ENCODE data around the gene PDZRN3.

The PDZRN3 gene

DNA sequence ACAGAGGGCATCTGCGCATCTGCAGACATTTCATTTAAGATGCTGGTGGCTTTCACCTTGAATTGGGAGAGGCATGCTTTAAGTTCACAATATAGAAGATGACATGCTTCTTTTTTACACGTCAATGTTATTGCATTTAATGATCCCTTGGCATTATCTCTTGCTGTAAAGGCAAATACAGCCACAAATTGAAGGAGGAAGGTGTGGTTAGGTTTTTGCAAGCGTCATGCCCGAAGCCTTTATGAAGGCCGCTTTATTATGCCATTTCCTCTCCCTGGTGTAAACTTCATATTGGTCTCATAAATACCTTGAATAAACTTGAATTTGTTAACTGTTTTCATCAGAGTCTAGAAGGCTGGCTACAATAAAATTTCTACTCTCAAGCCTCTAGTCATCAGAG, 212.7 kb downstream of the PDZRN3 start:
- Histone ChIP-seq H3K4me3 (replicated peaks; ENCODE audit: insufficient read depth, low read length) (no peak overlapping the region), H3K27ac (replicated peaks) (no peak overlapping the region), H3K27me3 (ENCODE audit: insufficient read depth, poor library complexity, severe bottlenecking) (peaks cover 2% of the 10 kb centered on the region)
- TF ChIP-seq GABPA (IDR thresholded peaks at IDR 0.05; ENCODE audit: low read depth) (no peak), SPI1 (IDR thresholded peaks at IDR 0.05; ENCODE audit: borderline replicate concordance, low read depth) (no peak), POLR2AphosphoS5 (IDR thresholded peaks at IDR 0.05; ENCODE audit: low read depth) (no peak)
- TF ChIP-seq, protein P1, sequence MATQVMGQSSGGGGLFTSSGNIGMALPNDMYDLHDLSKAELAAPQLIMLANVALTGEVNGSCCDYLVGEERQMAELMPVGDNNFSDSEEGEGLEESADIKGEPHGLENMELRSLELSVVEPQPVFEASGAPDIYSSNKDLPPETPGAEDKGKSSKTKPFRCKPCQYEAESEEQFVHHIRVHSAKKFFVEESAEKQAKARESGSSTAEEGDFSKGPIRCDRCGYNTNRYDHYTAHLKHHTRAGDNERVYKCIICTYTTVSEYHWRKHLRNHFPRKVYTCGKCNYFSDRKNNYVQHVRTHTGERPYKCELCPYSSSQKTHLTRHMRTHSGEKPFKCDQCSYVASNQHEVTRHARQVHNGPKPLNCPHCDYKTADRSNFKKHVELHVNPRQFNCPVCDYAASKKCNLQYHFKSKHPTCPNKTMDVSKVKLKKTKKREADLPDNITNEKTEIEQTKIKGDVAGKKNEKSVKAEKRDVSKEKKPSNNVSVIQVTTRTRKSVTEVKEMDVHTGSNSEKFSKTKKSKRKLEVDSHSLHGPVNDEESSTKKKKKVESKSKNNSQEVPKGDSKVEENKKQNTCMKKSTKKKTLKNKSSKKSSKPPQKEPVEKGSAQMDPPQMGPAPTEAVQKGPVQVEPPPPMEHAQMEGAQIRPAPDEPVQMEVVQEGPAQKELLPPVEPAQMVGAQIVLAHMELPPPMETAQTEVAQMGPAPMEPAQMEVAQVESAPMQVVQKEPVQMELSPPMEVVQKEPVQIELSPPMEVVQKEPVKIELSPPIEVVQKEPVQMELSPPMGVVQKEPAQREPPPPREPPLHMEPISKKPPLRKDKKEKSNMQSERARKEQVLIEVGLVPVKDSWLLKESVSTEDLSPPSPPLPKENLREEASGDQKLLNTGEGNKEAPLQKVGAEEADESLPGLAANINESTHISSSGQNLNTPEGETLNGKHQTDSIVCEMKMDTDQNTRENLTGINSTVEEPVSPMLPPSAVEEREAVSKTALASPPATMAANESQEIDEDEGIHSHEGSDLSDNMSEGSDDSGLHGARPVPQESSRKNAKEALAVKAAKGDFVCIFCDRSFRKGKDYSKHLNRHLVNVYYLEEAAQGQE (IDR thresholded peaks at IDR 0.05; ENCODE audit: insufficient replicate concordance, low read depth) = no peak
- TF ChIP-seq, protein P2, sequence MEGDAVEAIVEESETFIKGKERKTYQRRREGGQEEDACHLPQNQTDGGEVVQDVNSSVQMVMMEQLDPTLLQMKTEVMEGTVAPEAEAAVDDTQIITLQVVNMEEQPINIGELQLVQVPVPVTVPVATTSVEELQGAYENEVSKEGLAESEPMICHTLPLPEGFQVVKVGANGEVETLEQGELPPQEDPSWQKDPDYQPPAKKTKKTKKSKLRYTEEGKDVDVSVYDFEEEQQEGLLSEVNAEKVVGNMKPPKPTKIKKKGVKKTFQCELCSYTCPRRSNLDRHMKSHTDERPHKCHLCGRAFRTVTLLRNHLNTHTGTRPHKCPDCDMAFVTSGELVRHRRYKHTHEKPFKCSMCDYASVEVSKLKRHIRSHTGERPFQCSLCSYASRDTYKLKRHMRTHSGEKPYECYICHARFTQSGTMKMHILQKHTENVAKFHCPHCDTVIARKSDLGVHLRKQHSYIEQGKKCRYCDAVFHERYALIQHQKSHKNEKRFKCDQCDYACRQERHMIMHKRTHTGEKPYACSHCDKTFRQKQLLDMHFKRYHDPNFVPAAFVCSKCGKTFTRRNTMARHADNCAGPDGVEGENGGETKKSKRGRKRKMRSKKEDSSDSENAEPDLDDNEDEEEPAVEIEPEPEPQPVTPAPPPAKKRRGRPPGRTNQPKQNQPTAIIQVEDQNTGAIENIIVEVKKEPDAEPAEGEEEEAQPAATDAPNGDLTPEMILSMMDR (IDR thresholded peaks at IDR 0.05; ENCODE audit: insufficient read depth, low read length) = no peak
- DNase-seq (ENCODE audit: low read depth in 1 of 2, low spot score in 1 of 2) = no peak

DNA sequence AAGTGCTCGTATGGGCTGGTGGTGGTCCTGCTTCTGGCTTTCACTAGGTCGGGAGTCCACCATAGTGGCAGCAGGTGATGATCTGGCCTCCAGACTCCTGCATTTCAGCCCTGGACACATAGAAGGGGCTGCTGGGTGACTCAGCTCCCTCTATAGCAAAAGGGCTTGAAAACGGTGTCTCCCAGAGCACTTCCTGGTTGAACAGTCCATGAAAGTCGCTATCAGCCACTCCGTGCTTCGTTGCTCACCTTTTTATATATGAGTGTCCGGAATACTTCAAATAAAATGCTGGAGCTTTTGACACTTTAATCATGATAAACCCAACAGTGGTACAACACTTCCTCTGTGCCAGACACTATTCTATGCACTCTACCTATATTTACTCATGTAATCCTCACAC, 213.2 kb downstream of the PDZRN3 start:
- peaks cover 2% of the 10 kb centered on the region for H3K27me3 ChIP-seq (ENCODE audit: insufficient read depth, poor library complexity, severe bottlenecking)
- H3K4me3 ChIP-seq (replicated peaks; ENCODE audit: insufficient read depth, low read length) = no peak overlapping the region
- TF ChIP-seq, protein P1 (IDR thresholded peaks at IDR 0.05; ENCODE audit: insufficient replicate concordance, low read depth) = no peak
- TF ChIP-seq, protein P2 (IDR thresholded peaks at IDR 0.05; ENCODE audit: insufficient read depth, low read length) = no peak
- TF ChIP-seq POLR2AphosphoS5 (IDR thresholded peaks at IDR 0.05; ENCODE audit: low read depth) (no peak), GABPA (IDR thresholded peaks at IDR 0.05; ENCODE audit: low read depth) (no peak), SPI1 (IDR thresholded peaks at IDR 0.05; ENCODE audit: borderline replicate concordance, low read depth) (no peak)
- no peak for DNase-seq (ENCODE audit: low read depth in 1 of 2, low spot score in 1 of 2)
- no peak overlapping the region for H3K27ac ChIP-seq (replicated peaks)

DNA sequence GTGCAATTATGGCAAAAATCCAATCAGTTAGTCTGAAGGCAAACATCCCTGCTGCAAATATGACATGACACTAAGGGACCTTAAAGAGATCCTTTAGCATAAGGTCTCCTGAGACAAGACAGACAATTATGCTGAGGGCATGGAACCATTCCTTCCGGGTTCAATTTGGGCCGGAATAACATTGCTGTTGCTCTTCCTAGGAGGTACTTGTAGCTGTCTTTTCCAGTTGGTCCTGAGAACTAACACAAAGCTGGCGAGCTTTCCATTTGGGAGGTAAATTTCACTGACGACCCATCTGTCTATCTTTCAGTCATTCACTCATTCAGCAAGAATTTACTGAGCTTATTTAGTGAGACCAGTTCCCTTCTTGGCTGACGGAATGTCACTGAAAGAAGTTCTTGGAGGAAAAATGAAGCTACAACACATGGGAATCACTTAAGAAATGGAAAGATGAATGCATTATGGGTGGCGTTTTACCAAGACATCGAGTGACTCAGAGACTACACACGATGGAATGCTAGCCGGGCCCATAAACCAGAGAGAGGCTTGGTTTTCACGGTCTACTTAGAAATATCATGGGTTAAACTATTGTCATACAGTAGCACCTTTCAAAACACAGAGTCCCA, 215.5 kb downstream of the PDZRN3 start:
- DNase-seq (ENCODE audit: low read depth in 1 of 2, low spot score in 1 of 2) = no peak
- Histone ChIP-seq H3K4me3 (replicated peaks; ENCODE audit: insufficient read depth, low read length) (no peak overlapping the region), H3K27ac (replicated peaks) (no peak overlapping the region), H3K27me3 (ENCODE audit: insufficient read depth, poor library complexity, severe bottlenecking) (peaks cover 2% of the 10 kb centered on the region)
- TF ChIP-seq GABPA (IDR thresholded peaks at IDR 0.05; ENCODE audit: low read depth) (no peak), POLR2AphosphoS5 (IDR thresholded peaks at IDR 0.05; ENCODE audit: low read depth) (no peak), SPI1 (IDR thresholded peaks at IDR 0.05; ENCODE audit: borderline replicate concordance, low read depth) (no peak)
- TF ChIP-seq, protein P1 (IDR thresholded peaks at IDR 0.05; ENCODE audit: insufficient replicate concordance, low read depth) = no peak
- TF ChIP-seq, protein P2 (IDR thresholded peaks at IDR 0.05; ENCODE audit: insufficient read depth, low read length) = no peak
